Esophagus muscularis mucosa (tissue), 3 donors: Measurements from ENCODE around the gene ARHGAP15.

Source experiments
- CTCF ChIP-seq, 3 experiments: fragments of 200-600 bp in 2 of 3; fragments of 450-650 bp in 1 of 3; sonication (generic) in 2 of 3; IDR thresholded peaks; one replicate each; pipeline ENCODE4 v1.5.1; 2017 to 2019; ENCODE audit warnings: antibody characterized with exemption in 3 of 3, mild to moderate bottlenecking in 2 of 3, moderate library complexity in 1 of 3
- POLR2AphosphoS5 ChIP-seq, 2 donors: sonication (generic); formaldehyde crosslinking; IDR thresholded peaks; one replicate each; pipeline ENCODE4 v1.6.1; 2017; ENCODE audit warnings: antibody characterized with exemption in 2 of 2

- TF ChIP-seq POLR2AphosphoS5 (IDR thresholded peaks at IDR 0.05) (no peak), CTCF (IDR thresholded peaks at IDR 0.05) (no peak)
Observed at GRCh38 chr2:143431316-143431715, 302.1 kb downstream of the ARHGAP15 start.
